ENCODE data around the gene TRNAU1AP.
"Not testable (repeated sequence)": the region's sequence is repeated elsewhere in the genome, so short reads cannot be mapped to it uniquely, and the experiment has no call there.

Gene TRNAU1AP

DNA sequence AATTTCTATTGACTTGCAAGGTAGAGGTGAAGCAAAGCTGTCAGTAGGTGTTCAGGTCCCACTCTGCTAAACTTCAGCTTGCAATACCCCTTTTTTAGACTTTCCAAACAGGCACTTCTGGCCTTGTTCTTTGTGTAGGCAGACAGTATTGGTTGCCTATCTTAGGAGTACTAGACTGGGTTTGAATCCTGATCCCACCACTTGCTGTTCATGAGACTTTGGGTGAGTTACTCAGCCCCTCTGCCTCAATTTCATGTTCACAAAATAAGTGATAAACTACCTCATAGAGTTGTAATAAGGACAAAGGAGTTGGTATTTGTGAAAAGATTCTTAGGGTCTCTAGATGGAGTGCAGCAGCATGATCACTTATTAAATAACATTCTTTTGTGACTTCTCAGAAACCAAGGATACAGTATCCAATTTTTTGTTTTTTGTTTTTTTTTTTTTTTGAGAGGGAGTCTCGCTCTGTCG is 41.9 kb upstream of the TRNAU1AP start:
- H3K36me3 ChIP-seq (ENCODE audit: control insufficient read depth in 2 of 2, insufficient read depth in 2 of 2, low read length in 2 of 2) = peaks cover 35 to 37% of the 10 kb centered on the region in 2 donors
- H3K4me3 ChIP-seq (ENCODE audit: low read length in 2 of 2) = no peak overlapping the region
- no peaks in the 10 kb centered on the region for H3K27me3 ChIP-seq (ENCODE audit: control insufficient read depth in 1 of 2, insufficient read depth in 2 of 2, low read length in 2 of 2)
- H3K9ac ChIP-seq (ENCODE audit: low read length in 2 of 2) = no peak overlapping the region
- H3K9me3 ChIP-seq (ENCODE audit: control insufficient read depth in 2 of 2, low read length in 2 of 2) = no peaks in the 10 kb centered on the region
- peaks cover 28% of the 10 kb centered on the region for H3K4me1 ChIP-seq (ENCODE audit: control insufficient read depth, insufficient read depth, low read length)
- no peak overlapping the region for H3K27ac ChIP-seq (ENCODE audit: low read length)

DNA sequence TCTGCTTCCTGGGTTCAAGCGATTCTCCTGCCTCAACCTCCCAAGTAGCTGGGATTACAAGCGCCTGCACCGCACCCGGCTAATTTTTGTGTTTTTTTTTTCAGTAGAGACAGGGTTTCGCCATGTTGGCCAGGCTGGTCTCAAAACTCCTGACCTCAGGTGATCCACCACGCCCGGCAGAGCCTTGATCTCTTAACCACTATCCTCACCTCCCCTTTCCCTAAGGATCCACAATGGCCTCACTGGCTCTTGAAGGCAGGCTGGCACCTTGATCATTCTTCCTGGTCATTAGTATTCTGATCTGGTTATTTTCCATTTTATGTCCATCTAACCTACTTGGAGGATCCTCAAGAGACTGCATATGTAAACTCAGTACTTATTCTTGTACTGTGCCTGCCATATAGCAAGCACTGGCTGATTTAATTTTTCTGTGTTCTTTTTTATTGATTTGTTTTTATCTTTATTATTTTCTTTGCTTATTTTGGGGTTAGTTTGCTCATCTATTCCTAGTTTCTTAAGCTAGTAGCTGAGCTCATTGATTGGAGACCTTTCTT is 40.8 kb upstream of the TRNAU1AP start:
- Histone ChIP-seq H3K36me3 (ENCODE audit: control insufficient read depth in 2 of 2, insufficient read depth in 2 of 2, low read length in 2 of 2) (peaks cover 35 to 37% of the 10 kb centered on the region in 2 donors), H3K4me3 (ENCODE audit: low read length in 2 of 2) (no peak overlapping the region), H3K27ac (ENCODE audit: low read length) (no peak overlapping the region), H3K9me3 (ENCODE audit: control insufficient read depth in 2 of 2, low read length in 2 of 2) (no peaks in the 10 kb centered on the region), H3K9ac (ENCODE audit: low read length in 2 of 2) (no peak overlapping the region), H3K4me1 (ENCODE audit: control insufficient read depth, insufficient read depth, low read length) (peaks cover 25% of the 10 kb centered on the region), H3K27me3 (ENCODE audit: control insufficient read depth in 1 of 2, insufficient read depth in 2 of 2, low read length in 2 of 2) (no peaks in the 10 kb centered on the region)

DNA sequence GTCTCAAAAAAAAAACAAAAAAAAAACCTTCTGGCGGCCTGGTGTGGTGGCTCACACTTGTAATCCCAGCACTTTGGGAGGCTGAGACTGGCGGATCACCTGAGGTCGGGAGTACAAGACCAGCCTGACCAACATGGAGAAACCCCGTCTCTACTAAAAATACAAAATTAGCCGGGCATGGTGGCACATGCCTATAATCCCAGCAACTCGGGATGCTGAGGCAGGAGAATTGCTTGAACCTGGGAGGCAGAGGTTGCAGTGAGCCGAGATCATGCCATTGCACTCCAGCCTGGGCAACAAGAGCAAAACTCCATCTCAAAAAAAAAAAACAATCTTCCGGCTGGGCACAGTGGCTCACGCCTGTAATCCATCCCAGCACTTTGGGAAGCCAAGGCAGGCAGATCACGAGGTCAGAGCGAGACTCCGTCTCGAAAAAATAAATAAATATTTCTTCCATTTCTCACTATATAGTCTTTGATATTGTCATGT is 38.4 kb upstream of the TRNAU1AP start:
- not testable (repeated sequence) for H3K4me3 ChIP-seq (ENCODE audit: low read length in 2 of 2); H3K27me3 ChIP-seq (ENCODE audit: control insufficient read depth in 1 of 2, insufficient read depth in 2 of 2, low read length in 2 of 2); H3K9ac ChIP-seq (ENCODE audit: low read length in 2 of 2); H3K9me3 ChIP-seq (ENCODE audit: control insufficient read depth in 2 of 2, low read length in 2 of 2); H3K27ac ChIP-seq (ENCODE audit: low read length)
- H3K4me1 ChIP-seq (ENCODE audit: control insufficient read depth, insufficient read depth, low read length) = peaks cover 27% of the 10 kb centered on the region
- peaks cover 19 to 26% of the 10 kb centered on the region in 2 donors for H3K36me3 ChIP-seq (ENCODE audit: control insufficient read depth in 2 of 2, insufficient read depth in 2 of 2, low read length in 2 of 2)

DNA sequence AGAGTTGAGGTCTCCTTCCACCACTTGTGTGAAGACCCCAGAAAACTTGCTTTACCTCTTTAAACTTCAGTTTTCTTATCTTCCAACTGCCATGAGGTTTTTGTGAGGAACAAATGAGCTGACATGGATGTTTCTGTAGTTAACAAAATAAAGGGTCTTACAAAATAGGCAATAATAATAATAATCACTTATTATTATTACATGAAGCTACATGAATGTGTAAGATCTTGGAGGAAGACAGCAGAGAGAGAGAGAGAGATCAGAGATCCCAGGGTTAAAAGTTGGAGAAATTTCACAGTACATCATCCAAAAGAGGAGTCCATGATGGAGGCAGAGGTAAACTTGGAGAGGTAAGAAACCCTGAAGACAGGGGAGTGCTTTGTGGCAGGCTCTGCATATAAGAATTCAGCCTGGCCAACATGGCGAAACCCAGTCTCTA is 36.3 kb upstream of the TRNAU1AP start:
- Histone ChIP-seq H3K4me1 (ENCODE audit: control insufficient read depth, insufficient read depth, low read length) (peaks cover 18% of the 10 kb centered on the region), H3K27ac (ENCODE audit: low read length) (no peak overlapping the region), H3K36me3 (ENCODE audit: control insufficient read depth in 2 of 2, insufficient read depth in 2 of 2, low read length in 2 of 2) (peaks cover 3 to 9% of the 10 kb centered on the region in 2 donors), H3K27me3 (ENCODE audit: control insufficient read depth in 1 of 2, insufficient read depth in 2 of 2, low read length in 2 of 2) (no peaks in the 10 kb centered on the region), H3K9ac (ENCODE audit: low read length in 2 of 2) (no peak overlapping the region), H3K9me3 (ENCODE audit: control insufficient read depth in 2 of 2, low read length in 2 of 2) (no peaks in the 10 kb centered on the region), H3K4me3 (ENCODE audit: low read length in 2 of 2) (no peak overlapping the region)

DNA sequence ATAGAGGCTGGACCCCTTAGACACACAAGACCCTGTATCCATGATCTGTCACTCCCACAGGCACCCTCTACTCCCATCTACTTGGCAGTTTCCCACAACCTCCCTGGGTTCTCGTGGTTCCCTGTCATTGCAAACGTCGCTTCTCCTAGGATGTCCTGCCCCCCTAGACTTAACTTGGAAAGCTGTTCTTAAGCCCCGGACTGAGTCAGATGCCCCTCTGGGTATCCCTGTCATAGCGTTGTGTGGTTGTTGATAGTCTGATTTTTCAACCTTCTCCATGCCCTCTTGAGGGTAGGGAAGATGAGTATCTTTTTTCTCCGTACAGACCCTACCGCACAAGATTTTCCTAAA is 35.3 kb upstream of the TRNAU1AP start:
- Histone ChIP-seq H3K27ac (ENCODE audit: low read length) (peak overlapping the region; percentile 31), H3K9me3 (ENCODE audit: control insufficient read depth in 2 of 2, low read length in 2 of 2) (no peaks in the 10 kb centered on the region), H3K36me3 (ENCODE audit: control insufficient read depth in 2 of 2, insufficient read depth in 2 of 2, low read length in 2 of 2) (peaks cover 0 to 8% of the 10 kb centered on the region in 2 donors), H3K9ac (ENCODE audit: low read length in 2 of 2) (peak overlapping the region; percentile 64 to 69), H3K4me1 (ENCODE audit: control insufficient read depth, insufficient read depth, low read length) (peaks cover 18% of the 10 kb centered on the region), H3K27me3 (ENCODE audit: control insufficient read depth in 1 of 2, insufficient read depth in 2 of 2, low read length in 2 of 2) (no peaks in the 10 kb centered on the region), H3K4me3 (ENCODE audit: low read length in 2 of 2) (peak overlapping the region; percentile 78 to 81)

DNA sequence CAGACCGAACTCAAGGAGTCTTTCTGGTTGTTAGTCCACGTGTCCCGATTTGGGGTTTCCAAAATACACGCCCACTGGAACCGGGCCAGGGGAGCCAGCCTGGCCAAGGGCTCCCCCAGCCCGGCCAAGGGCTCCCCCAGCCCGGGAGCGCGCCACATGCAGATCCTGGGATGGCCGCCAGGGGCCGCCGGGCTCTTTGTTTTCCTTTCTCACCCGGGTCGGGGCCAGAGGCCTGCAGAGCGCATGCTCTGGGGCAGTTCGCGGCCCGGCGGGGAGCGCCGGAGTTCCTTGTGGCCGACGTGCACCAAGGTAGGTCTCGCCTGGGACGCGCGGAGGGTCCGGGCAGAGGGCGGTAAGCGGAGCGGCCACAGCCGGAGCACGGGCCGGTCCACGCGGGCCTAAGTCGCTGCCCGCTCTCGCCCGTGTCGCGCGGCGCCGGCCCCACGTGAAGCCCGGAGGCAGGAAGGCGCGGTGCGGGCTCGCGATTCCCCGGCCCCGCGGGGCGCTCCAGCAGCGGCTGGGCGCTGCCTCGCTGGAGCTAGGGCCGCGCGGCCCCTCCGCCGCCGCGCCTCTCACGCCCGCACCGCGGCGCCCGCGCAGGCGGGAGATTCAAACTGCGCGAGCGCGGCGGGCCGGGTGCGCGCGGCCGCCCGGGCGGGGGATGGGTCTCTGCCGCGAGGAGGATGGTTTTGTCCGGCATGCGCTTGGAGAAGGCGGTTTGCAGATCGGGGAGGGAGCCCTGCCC is 34.7 kb upstream of the TRNAU1AP start:
- Histone ChIP-seq H3K9me3 (ENCODE audit: control insufficient read depth in 2 of 2, low read length in 2 of 2) (no peaks in the 10 kb centered on the region), H3K27ac (ENCODE audit: low read length) (peak overlapping the region; percentile 31), H3K4me3 (ENCODE audit: low read length in 2 of 2) (peak overlapping the region; percentile 78 to 81), H3K27me3 (ENCODE audit: control insufficient read depth in 1 of 2, insufficient read depth in 2 of 2, low read length in 2 of 2) (no peaks in the 10 kb centered on the region), H3K4me1 (ENCODE audit: control insufficient read depth, insufficient read depth, low read length) (peaks cover 18% of the 10 kb centered on the region), H3K9ac (ENCODE audit: low read length in 2 of 2) (peak overlapping the region; percentile 65 to 75), H3K36me3 (ENCODE audit: control insufficient read depth in 2 of 2, insufficient read depth in 2 of 2, low read length in 2 of 2) (peaks cover 0 to 6% of the 10 kb centered on the region in 2 donors)

DNA sequence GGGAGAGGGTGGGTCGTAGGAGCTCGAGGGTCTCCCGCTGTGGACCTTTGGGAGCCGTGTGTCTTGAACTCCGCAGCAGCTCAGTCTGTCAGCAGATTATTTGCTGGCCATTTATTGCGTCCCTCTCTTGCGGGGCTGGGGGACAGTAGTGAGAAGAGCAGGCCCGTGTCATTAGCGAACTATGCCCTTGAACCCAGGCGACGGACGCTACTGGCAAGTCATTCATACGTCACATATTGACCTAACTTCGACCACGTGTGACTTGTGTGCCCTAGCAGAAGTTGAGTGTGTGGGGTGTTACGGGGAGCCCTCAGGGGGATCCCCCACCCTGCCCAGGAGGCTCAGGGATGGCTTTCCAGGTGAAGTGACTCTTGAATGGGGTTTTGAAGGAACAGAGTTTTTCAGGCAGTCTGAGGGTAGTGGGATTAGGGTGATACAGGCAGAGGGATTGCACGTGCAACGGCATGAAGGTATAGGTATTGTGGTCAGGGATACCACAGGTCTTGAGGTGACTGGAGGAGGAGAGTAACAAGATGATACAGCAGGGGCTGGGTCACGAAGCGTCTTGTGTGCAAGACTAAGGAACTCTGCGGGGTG is 34.0 kb upstream of the TRNAU1AP start:
- H3K9me3 ChIP-seq (ENCODE audit: control insufficient read depth in 2 of 2, low read length in 2 of 2) = no peaks in the 10 kb centered on the region
- no peaks in the 10 kb centered on the region for H3K27me3 ChIP-seq (ENCODE audit: control insufficient read depth in 1 of 2, insufficient read depth in 2 of 2, low read length in 2 of 2)
- H3K4me1 ChIP-seq (ENCODE audit: control insufficient read depth, insufficient read depth, low read length) = peaks cover 18% of the 10 kb centered on the region
- H3K27ac ChIP-seq (ENCODE audit: low read length) = no peak overlapping the region
- H3K9ac ChIP-seq (ENCODE audit: low read length in 2 of 2) = peak overlapping the region; percentile 65 to 75
- H3K36me3 ChIP-seq (ENCODE audit: control insufficient read depth in 2 of 2, insufficient read depth in 2 of 2, low read length in 2 of 2) = peaks cover 0 to under 1% of the 10 kb centered on the region in 2 donors
- peak overlapping the region; percentile 78 to 81 for H3K4me3 ChIP-seq (ENCODE audit: low read length in 2 of 2)

DNA sequence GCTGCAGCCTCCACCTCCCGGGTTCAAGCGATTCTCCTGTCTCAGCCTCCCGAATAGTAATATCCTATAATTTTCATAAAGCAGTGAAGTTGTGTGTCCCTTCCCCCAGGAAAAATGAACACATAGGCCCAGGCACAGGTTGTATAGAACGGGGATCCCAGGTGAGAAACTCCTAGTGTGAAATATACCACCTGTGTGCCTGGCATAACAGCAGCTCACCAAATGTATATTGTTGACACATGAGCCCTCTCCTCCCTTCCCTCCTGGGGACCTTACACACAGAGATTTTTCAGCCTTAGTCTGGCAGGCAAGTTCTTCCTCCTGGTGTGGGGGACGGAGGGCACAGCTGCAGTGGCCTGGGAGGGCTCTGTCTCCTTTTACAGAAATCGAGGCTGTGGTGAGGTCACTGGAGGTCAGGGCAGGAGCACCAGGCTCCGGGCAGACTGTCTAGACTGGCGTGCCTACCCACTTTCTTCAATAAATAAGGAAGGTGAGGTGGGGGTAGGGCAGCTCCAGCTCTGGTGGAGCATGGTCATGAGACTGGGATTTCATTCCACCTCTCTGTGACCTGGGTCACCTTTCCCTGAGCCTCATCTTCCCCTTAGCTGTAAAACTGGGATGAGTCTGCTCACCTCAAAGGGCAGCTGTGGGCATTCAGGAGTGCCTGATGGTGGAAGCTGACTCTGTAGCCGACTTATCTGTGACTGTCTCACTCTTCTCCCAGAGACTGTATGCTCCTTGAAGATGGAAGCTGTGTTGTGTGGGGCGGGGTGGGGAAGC is 32.7 kb upstream of the TRNAU1AP start:
- no peak overlapping the region for H3K27ac ChIP-seq (ENCODE audit: low read length)
- no peak overlapping the region for H3K9ac ChIP-seq (ENCODE audit: low read length in 2 of 2)
- no peaks in the 10 kb centered on the region for H3K9me3 ChIP-seq (ENCODE audit: control insufficient read depth in 2 of 2, low read length in 2 of 2)
- peaks cover 18% of the 10 kb centered on the region for H3K4me1 ChIP-seq (ENCODE audit: control insufficient read depth, insufficient read depth, low read length)
- H3K4me3 ChIP-seq (ENCODE audit: low read length in 2 of 2) = no peak overlapping the region
- H3K36me3 ChIP-seq (ENCODE audit: control insufficient read depth in 2 of 2, insufficient read depth in 2 of 2, low read length in 2 of 2) = no peaks in the 10 kb centered on the region
- no peaks in the 10 kb centered on the region for H3K27me3 ChIP-seq (ENCODE audit: control insufficient read depth in 1 of 2, insufficient read depth in 2 of 2, low read length in 2 of 2)

DNA sequence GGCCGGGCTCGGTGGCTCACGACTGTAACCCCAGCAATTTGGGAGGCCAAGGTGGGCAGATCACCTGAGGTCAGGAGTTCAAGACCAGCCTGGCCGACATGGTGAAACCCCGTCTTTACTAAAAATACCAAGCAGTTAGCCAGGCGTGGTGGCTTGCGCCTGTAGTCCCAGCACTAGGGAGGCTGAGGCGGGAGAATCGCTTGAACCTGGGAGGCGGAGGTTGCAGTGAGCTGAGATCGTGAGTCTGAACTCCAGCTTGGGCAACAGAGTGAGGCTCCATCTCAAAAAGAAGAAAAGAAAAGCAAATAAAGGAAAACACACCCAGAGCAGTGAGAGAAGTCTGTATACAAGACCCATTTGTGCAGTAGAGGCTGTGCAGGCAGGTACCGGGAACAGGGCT is 32.1 kb upstream of the TRNAU1AP start:
- not testable (repeated sequence) for H3K27ac ChIP-seq (ENCODE audit: low read length); H3K9me3 ChIP-seq (ENCODE audit: control insufficient read depth in 2 of 2, low read length in 2 of 2); H3K9ac ChIP-seq (ENCODE audit: low read length in 2 of 2); H3K36me3 ChIP-seq (ENCODE audit: control insufficient read depth in 2 of 2, insufficient read depth in 2 of 2, low read length in 2 of 2); H3K4me3 ChIP-seq (ENCODE audit: low read length in 2 of 2); H3K27me3 ChIP-seq (ENCODE audit: control insufficient read depth in 1 of 2, insufficient read depth in 2 of 2, low read length in 2 of 2)
- peaks cover 18% of the 10 kb centered on the region for H3K4me1 ChIP-seq (ENCODE audit: control insufficient read depth, insufficient read depth, low read length)

DNA sequence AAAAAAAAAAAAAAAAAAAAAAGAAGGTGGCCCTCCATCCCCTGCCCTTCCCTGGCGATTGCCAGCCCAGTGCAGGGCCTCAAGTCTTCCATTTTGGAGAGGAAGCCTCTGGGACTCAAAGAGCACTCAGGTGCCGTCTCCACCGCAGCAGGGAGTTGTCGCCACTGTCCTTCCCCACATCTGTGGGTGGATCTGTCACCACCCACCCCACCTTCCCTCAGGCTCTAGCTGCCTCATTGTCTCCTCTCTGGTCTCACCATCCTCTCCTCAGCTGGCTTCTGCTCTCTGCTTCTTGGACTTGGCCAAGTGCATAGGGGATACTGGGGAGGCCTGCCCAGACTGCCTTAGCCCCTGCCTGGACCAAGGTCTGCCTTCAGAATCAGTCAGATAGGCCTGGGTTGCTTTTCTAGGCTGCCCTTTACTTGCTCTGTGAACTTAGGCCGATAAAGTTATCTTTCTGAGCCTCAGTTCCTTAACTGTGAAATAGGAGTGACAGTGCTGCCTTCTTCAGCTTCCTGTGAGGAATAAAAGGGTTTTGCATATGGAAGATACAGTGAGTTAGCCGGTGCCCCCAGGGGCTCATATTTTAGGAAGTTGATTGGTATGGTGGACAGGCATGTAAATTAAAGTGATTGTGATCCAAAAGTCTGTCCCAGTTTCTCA is 31.3 kb upstream of the TRNAU1AP start:
- H3K27ac ChIP-seq (ENCODE audit: low read length) = no peak overlapping the region
- H3K27me3 ChIP-seq (ENCODE audit: control insufficient read depth in 1 of 2, insufficient read depth in 2 of 2, low read length in 2 of 2) = no peaks in the 10 kb centered on the region
- no peaks in the 10 kb centered on the region for H3K36me3 ChIP-seq (ENCODE audit: control insufficient read depth in 2 of 2, insufficient read depth in 2 of 2, low read length in 2 of 2)
- H3K4me1 ChIP-seq (ENCODE audit: control insufficient read depth, insufficient read depth, low read length) = peaks cover 18% of the 10 kb centered on the region
- no peak overlapping the region for H3K9ac ChIP-seq (ENCODE audit: low read length in 2 of 2)
- no peak overlapping the region for H3K4me3 ChIP-seq (ENCODE audit: low read length in 2 of 2)
- no peaks in the 10 kb centered on the region for H3K9me3 ChIP-seq (ENCODE audit: control insufficient read depth in 2 of 2, low read length in 2 of 2)

Data from stomach smooth muscle (tissue), 2 donors.